B cell (primary cell): ENCODE data around the gene AFF3. TPM values are rescaled to one million over a fixed set of nuclear protein-coding genes. Genes with fewer than 3 reads are reported as not detected.

Experiments
- ATAC-seq: fragments of 200-7000 bp; cut with Tn5 transposase; one replicate; pipeline ENCODE4 v1.10.0; 2021; ENCODE audit warnings: low read depth, mild to moderate bottlenecking, moderate number of reproducible peaks, moderate library complexity
- CTCF ChIA-PET: fragments of 350-600 bp; sonication (Branson Sonifier 250); formaldehyde crosslinking; loops from one replicate; lab custom pipeline; 2021; ENCODE audit warnings: antibody characterized with exemption, inconsistent platforms; lab: Charles Lee
- POLR2A ChIA-PET: fragments of 350-600 bp; sonication (Branson Sonifier 250); formaldehyde crosslinking; loops from one replicate; lab custom pipeline; 2021; ENCODE audit warnings: antibody characterized with exemption; lab: Charles Lee
- DNase-seq: peaks from one replicate; pipeline ENCODE4 v3.0.0; 2013
- H2AFZ ChIP-seq: 2 replicates; pipeline ENCODE4 v1.6.1; 2012; ENCODE audit warnings: mild to moderate bottlenecking, low read depth, low read length; ENCODE audit not compliant: insufficient read depth, poor library complexity, severe bottlenecking
- H3K27ac ChIP-seq, 2 donors: 1 replicate in 1 of 2; 2 replicates in 1 of 2; pipeline ENCODE4 v1.5.1; 2012 to 2013; ENCODE audit warnings: low read length in 2 of 2, mild to moderate bottlenecking in 2 of 2, moderate library complexity in 1 of 2
- H3K27me3 ChIP-seq, 4 experiments: fragments of 200-600 bp in 1 of 4; sonication (generic) in 1 of 4; replicated peaks in 1 of 4; 1 replicate in 2 of 4; 2 replicates in 2 of 4; pipeline versions ENCODE4 v1.6.1 to v1.7.0; 2013 to 2016; ENCODE audit warnings: low read length in 3 of 4, mild to moderate bottlenecking in 2 of 4, mixed read lengths in 1 of 4, moderate library complexity in 1 of 4; ENCODE audit not compliant: insufficient read depth in 4 of 4, control insufficient read depth in 3 of 4; ENCODE audit errors: control extremely low read depth in 1 of 4
- H3K36me3 ChIP-seq, 2 experiments: replicated peaks in 1 of 2; 1 replicate in 1 of 2; 2 replicates in 1 of 2; pipeline versions ENCODE4 v1.6.1 to v1.7.1; 2013; ENCODE audit warnings: low read length in 1 of 2; ENCODE audit not compliant: insufficient read depth in 2 of 2, control insufficient read depth in 1 of 2; ENCODE audit errors: control extremely low read depth in 1 of 2, extremely low read depth in 1 of 2
- H3K4me1 ChIP-seq, 2 donors: fragments of 200-600 bp in 1 of 2; sonication (generic) in 1 of 2; 1 replicate in 1 of 2; 2 replicates in 1 of 2; pipeline versions ENCODE4 v1.5.1 to v1.6.1; 2013 to 2017; ENCODE audit warnings: low read length in 2 of 2; ENCODE audit not compliant: control insufficient read depth in 2 of 2, insufficient read depth in 2 of 2
- H3K4me2 ChIP-seq: replicated peaks from 2 replicates; pipeline ENCODE3; 2012; ENCODE audit warnings: mild to moderate bottlenecking, low read depth, low read length; ENCODE audit not compliant: poor library complexity, severe bottlenecking
- H3K4me3 ChIP-seq, 5 experiments: fragments of 200-600 bp in 1 of 5; sonication (generic) in 1 of 5; 1 replicate in 3 of 5; 2 replicates in 2 of 5; pipeline versions ENCODE4 v1.5.1 to v1.7.0; 2011 to 2016; ENCODE audit warnings: low read length in 4 of 5, mild to moderate bottlenecking in 4 of 5, low read depth in 2 of 5, control low read depth in 1 of 5, moderate library complexity in 1 of 5; ENCODE audit not compliant: insufficient read depth in 1 of 5; ENCODE audit errors: control extremely low read depth in 1 of 5, extremely low read depth in 1 of 5
- H3K79me2 ChIP-seq: fragments of 200-600 bp; sonication (generic); one replicate; pipeline ENCODE4 v1.6.0; 2016; ENCODE audit warnings: low read length; ENCODE audit not compliant: control insufficient read depth, insufficient read depth
- H3K9ac ChIP-seq: fragments of 200-600 bp; sonication (generic); 2 replicates; pipeline ENCODE4 v1.6.1; 2017; ENCODE audit warnings: mild to moderate bottlenecking, low read length, moderate library complexity
- H3K9me3 ChIP-seq, 3 donors: one replicate each; pipeline versions ENCODE4 v1.6.1 to v1.7.1; 2013; ENCODE audit warnings: low read length in 2 of 3; ENCODE audit not compliant: control insufficient read depth in 2 of 3, insufficient read depth in 1 of 3; ENCODE audit errors: control extremely low read depth in 1 of 3
- H4K20me1 ChIP-seq: 2 replicates; pipeline ENCODE4 v1.6.0; 2012; ENCODE audit warnings: mild to moderate bottlenecking, low read length; ENCODE audit not compliant: insufficient read depth, control insufficient read depth, poor library complexity, severe bottlenecking
- H3K27ac Mint-ChIP-seq: one replicate; pipeline ENCODE4 v1.8.0; 2021; ENCODE audit warnings: mixed read lengths
- H3K27me3 Mint-ChIP-seq: one replicate; pipeline ENCODE4 v1.8.0; 2021; ENCODE audit warnings: mixed read lengths
- H3K4me1 Mint-ChIP-seq: one replicate; pipeline ENCODE4 v1.8.0; 2021; ENCODE audit warnings: mixed read lengths
- H3K4me3 Mint-ChIP-seq: one replicate; pipeline ENCODE4 v1.8.0; 2021; ENCODE audit warnings: mixed read lengths
- H3K9me3 Mint-ChIP-seq: one replicate; pipeline ENCODE4 v1.8.0; 2022; ENCODE audit warnings: mixed read lengths; ENCODE audit not compliant: insufficient read depth
- CTCF ChIP-seq: fragments of 200-600 bp; IDR thresholded peaks from one replicate; pipeline ENCODE4 v1.8.0; 2022; ENCODE audit warnings: antibody characterized with exemption, mild to moderate bottlenecking
- EZH2 ChIP-seq: IDR thresholded peaks from 2 replicates; pipeline ENCODE4 v1.6.1; 2012; ENCODE audit warnings: borderline replicate concordance, low read depth, mild to moderate bottlenecking, moderate library complexity, low read length; ENCODE audit not compliant: insufficient read depth, poor library complexity, severe bottlenecking
- WGBS: methylation state at CpG from one replicate; pipeline ENCODE4 v1.1.5; 2013; ENCODE audit warnings: missing lambda C conversion rate; ENCODE audit not compliant: insufficient coverage; 5-methylcytosine and 5-hydroxymethylcytosine counted together
- intact Hi-C: fragments of 100-400 bp; cut with micrococcal nuclease; formaldehyde crosslinking; loops from one replicate; pipeline ENCODE4 v1.10.0; 2022
- polyA plus RNA-seq: library from polyadenylated mRNA; depleted of rRNA; stranded (reverse); fragments of >200 nt; gene quantifications from 2 replicates; pipeline ENCODE4 v1.2.3, GENCODE V29; 2012
- total RNA-seq, 2 donors: library from RNA; stranded (reverse); fragments of 120-200 nt in 1 of 2; gene quantifications; 1 replicate in 1 of 2; 2 replicates in 1 of 2; pipeline versions ENCODE4 v1.2.3 to v1.2.4, GENCODE V29; 2013 to 2022

The AFF3 gene
- total and polyA plus RNA-seq, 2 donors (not counting 1 experiment from before 2014, with no cell fraction given): 117 to 830 TPM

GRCh38 chr2:100063459-100063953, 78.9 kb downstream of the AFF3 start:
- Histone ChIP-seq H3K9me3 (peaks cover 0 to 3% (median 0%) of the 10 kb centered on the region in 3 donors), H3K4me1 (peaks cover 46 to 65% of the 10 kb centered on the region in 2 donors), H3K9ac (no peak overlapping the region), H4K20me1 (peaks cover 90% of the 10 kb centered on the region), H3K79me2 (peaks cover 98% of the 10 kb centered on the region), H2AFZ (no peak overlapping the region), H3K4me3 (no peak overlapping the region), H3K36me3 (peaks cover 7 to 35% of the 10 kb centered on the region in 2 experiments), H3K4me2 (no peak overlapping the region), H3K27me3 (no peaks in the 10 kb centered on the region), H3K27ac (no peak overlapping the region)
- peaks cover 80% of the 10 kb centered on the region for H3K4me1 Mint-ChIP-seq
- DNase-seq: no peak
- H3K27ac Mint-ChIP-seq: peak overlapping the region; percentile 71
- ChIA-PET POLR2A (interaction anchor here (0.6 kb wide), 1 partner anchor 32 kb away, joined by 3 read pairs; no protein-coding TSS in a partner anchor), CTCF (no interaction called here)
- no CpG with 5 or more reads among the region's 5 CpGs for WGBS
- no peak for ATAC-seq
- intact Hi-C loops: no loop called here
- TF ChIP-seq EZH2: no peak
- no peak for TF ChIP-seq CTCF
- peak overlapping the region; percentile 5 for H3K4me3 Mint-ChIP-seq
- peaks cover 2% of the 10 kb centered on the region for H3K9me3 Mint-ChIP-seq
- no peaks in the 10 kb centered on the region for H3K27me3 Mint-ChIP-seq

DNA sequence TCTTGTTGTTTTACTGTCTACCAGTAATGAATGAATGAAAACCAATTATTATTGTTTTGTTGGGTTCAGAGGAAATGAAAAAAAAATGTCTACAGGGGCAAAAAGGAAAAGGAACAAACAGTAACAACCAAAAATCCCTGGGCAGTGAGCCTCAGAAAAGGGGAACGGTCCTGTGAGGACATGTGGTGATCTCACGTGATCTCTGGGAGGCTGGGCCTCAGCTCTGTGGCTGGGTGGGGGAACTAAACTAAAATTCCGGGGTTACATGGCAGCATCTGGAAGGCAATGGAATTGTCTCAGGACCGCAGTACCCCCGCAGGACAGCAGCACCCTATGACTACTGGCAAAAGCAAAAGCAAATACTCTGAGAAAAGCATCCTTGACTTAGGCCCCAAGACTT, 80.1 kb downstream of the AFF3 start:
- TF ChIP-seq EZH2 (no peak), CTCF (no peak)
- Mint-ChIP-seq H3K27me3 (no peaks in the 10 kb centered on the region), H3K27ac (peak overlapping the region; percentile 20), H3K9me3 (peaks cover 2% of the 10 kb centered on the region), H3K4me3 (peak overlapping the region; percentile 0), H3K4me1 (peaks cover 76% of the 10 kb centered on the region)
- no peak overlapping the region for H3K4me2 ChIP-seq
- intact Hi-C loops: no loop called here
- no peak overlapping the region for H2AFZ ChIP-seq
- peaks cover 98% of the 10 kb centered on the region for H3K79me2 ChIP-seq
- no peak overlapping the region for H3K4me3 ChIP-seq
- no peak overlapping the region for H3K9ac ChIP-seq
- H3K27me3 ChIP-seq: no peaks in the 10 kb centered on the region
- peaks cover 46 to 58% of the 10 kb centered on the region in 2 donors for H3K4me1 ChIP-seq
- peaks cover 0 to 43% of the 10 kb centered on the region in 2 experiments for H3K36me3 ChIP-seq
- H3K27ac ChIP-seq: peak overlapping the region in 1 of 2 donors; percentile 38
- 90% methylated on average over 4 of the region's 5 CpGs for WGBS
- CTCF ChIA-PET: interaction anchor here (1.0 kb wide), 1 partner anchor 18 kb away, joined by 3 read pairs; no protein-coding TSS in a partner anchor
- ATAC-seq (no peak), DNase-seq (peak; percentile 21)
- POLR2A ChIA-PET: no interaction called here
- peaks cover 86% of the 10 kb centered on the region for H4K20me1 ChIP-seq
- H3K9me3 ChIP-seq: peaks cover 0 to 3% (median 0%) of the 10 kb centered on the region in 3 donors
